Hepatocyte (in vitro differentiated cells): Measurements from ENCODE around the gene CLIP4. TPM values are rescaled to one million over a fixed set of nuclear protein-coding genes. Genes with fewer than 3 reads are reported as not detected.

Experiments used
- DNase-seq: peaks from one replicate; pipeline ENCODE4 v3.0.0-alpha.2; 2016; ENCODE audit warnings: low spot score
- H2AFZ ChIP-seq: fragments of 200-600 bp; sonication (generic); 2 replicates; pipeline ENCODE4 v1.6.0; 2016; ENCODE audit warnings: antibody characterized with exemption, mild to moderate bottlenecking
- H3K27ac ChIP-seq: fragments of 200-600 bp; sonication (generic); 2 replicates; pipeline ENCODE4 v1.5.1; 2016; ENCODE audit warnings: mild to moderate bottlenecking
- H3K27me3 ChIP-seq: fragments of 200-600 bp; sonication (generic); 2 replicates; pipeline ENCODE4 v1.6.1; 2016
- H3K36me3 ChIP-seq: fragments of 200-600 bp; sonication (generic); replicated peaks from 2 replicates; pipeline ENCODE4 v1.5.1; 2016; ENCODE audit warnings: low read depth; ENCODE audit not compliant: insufficient read depth
- H3K4me1 ChIP-seq: fragments of 200-600 bp; sonication (generic); 2 replicates; pipeline ENCODE4 v1.5.1; 2016; ENCODE audit warnings: mild to moderate bottlenecking, moderate library complexity; ENCODE audit not compliant: insufficient read depth
- H3K4me2 ChIP-seq: fragments of 200-600 bp; sonication (generic); 2 replicates; pipeline ENCODE4 v1.6.0; 2016
- H3K4me3 ChIP-seq: fragments of 200-600 bp; sonication (generic); 2 replicates; pipeline ENCODE4 v1.5.1; 2016; ENCODE audit warnings: mild to moderate bottlenecking
- H3K79me2 ChIP-seq: fragments of 200-600 bp; sonication (generic); 2 replicates; pipeline ENCODE4 v1.6.0; 2017; ENCODE audit warnings: mild to moderate bottlenecking
- H3K9me2 ChIP-seq: fragments of 200-600 bp; sonication (generic); replicated peaks from 2 replicates; pipeline ENCODE4 v1.6.0; 2017; ENCODE audit warnings: mild to moderate bottlenecking; ENCODE audit not compliant: insufficient read depth
- H3K9me3 ChIP-seq: fragments of 200-600 bp; sonication (generic); 2 replicates; pipeline ENCODE4 v1.5.1; 2016; ENCODE audit warnings: low read depth, mild to moderate bottlenecking
- H4K20me1 ChIP-seq: fragments of 200-600 bp; sonication (generic); 2 replicates; pipeline ENCODE4 v1.6.0; 2016; ENCODE audit warnings: mild to moderate bottlenecking; ENCODE audit not compliant: insufficient read depth, poor library complexity, severe bottlenecking
- CTCF ChIP-seq: fragments of 200-600 bp; sonication (generic); IDR thresholded peaks from 2 replicates; pipeline ENCODE4 v1.5.1; 2016; ENCODE audit warnings: antibody characterized with exemption, mild to moderate bottlenecking; ENCODE audit not compliant: poor library complexity
- EZH2 ChIP-seq: fragments of 200-600 bp; sonication (generic); IDR thresholded peaks from 2 replicates; pipeline ENCODE4 v1.6.1; 2016; ENCODE audit warnings: antibody characterized with exemption, mild to moderate bottlenecking, borderline replicate concordance
- EZH2phosphoT487 ChIP-seq: fragments of 200-600 bp; sonication (generic); IDR thresholded peaks from one replicate; pipeline ENCODE4 v1.6.1; 2018; ENCODE audit warnings: antibody characterized with exemption, mild to moderate bottlenecking, low read depth, moderate library complexity; ENCODE audit not compliant: unreplicated experiment, severe bottlenecking
- WGBS: methylation state at CpG from one replicate; pipeline ENCODE4 v1.1.6; 2016; ENCODE audit warnings: low lambda C conversion rate; ENCODE audit errors: missing lambda C conversion rate; 5-methylcytosine and 5-hydroxymethylcytosine counted together
- polyA plus RNA-seq: library from polyadenylated mRNA; unstranded; fragments of >200 nt; fragmentation: Nextera tagmentation; extraction: Ambion mirVana; gene quantifications from 2 replicates; pipeline ENCODE4 v1.2.1, GENCODE V29; 2016
- total RNA-seq: library from RNA; depleted of rRNA; stranded (reverse); fragments of >200 nt; gene quantifications from 2 replicates; pipeline ENCODE4 v1.2.3, GENCODE V29; 2014

Gene CLIP4
- total and polyA plus RNA-seq, 2 experiments from 2014 or later, result 17.3 to 35.6 TPM

DNA sequence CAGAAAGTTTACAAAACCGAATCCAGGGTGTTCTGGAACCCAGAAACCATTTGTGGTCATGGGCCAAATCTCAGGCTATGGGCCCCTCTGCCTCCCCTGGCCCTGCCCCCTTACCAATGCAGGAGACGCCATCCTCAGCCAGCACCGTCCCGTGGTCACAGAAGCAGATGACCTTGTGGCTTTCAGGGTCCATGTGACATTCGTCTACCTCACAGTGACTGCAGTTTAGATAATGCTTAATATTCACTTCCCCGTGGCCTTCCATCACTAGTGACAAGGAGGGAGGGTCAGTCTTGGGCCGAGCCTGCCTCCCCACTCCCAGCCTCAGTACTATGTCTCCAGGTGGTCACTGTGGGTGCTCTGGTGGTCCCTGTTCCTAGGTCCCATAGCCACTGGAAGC, 111.6 kb downstream of the CLIP4 start:
- Histone ChIP-seq H3K4me1 (no peaks in the 10 kb centered on the region), H3K36me3 (no peaks in the 10 kb centered on the region), H2AFZ (no peak overlapping the region), H4K20me1 (no peaks in the 10 kb centered on the region), H3K9me2 (no peaks in the 10 kb centered on the region), H3K79me2 (no peaks in the 10 kb centered on the region), H3K27me3 (no peaks in the 10 kb centered on the region), H3K9me3 (no peaks in the 10 kb centered on the region), H3K4me3 (no peak overlapping the region), H3K27ac (no peak overlapping the region), H3K4me2 (no peak overlapping the region)
- no peak for DNase-seq
- TF ChIP-seq EZH2 (no peak), CTCF (no peak), EZH2phosphoT487 (no peak)
- 88% methylated on average over 7 of the region's 7 CpGs for WGBS

- Histone ChIP-seq H3K4me2 (no peak overlapping the region), H2AFZ (no peak overlapping the region), H3K36me3 (no peaks in the 10 kb centered on the region), H3K9me3 (no peaks in the 10 kb centered on the region), H3K79me2 (no peaks in the 10 kb centered on the region), H3K27me3 (no peaks in the 10 kb centered on the region), H3K4me3 (no peak overlapping the region), H4K20me1 (no peaks in the 10 kb centered on the region), H3K9me2 (no peaks in the 10 kb centered on the region), H3K4me1 (no peaks in the 10 kb centered on the region), H3K27ac (no peak overlapping the region)
- DNase-seq, result no peak
- TF ChIP-seq EZH2, result no peak
- no peak for TF ChIP-seq CTCF
- TF ChIP-seq EZH2phosphoT487, result no peak
- 62% methylated on average over 15 of the region's 15 CpGs for WGBS
Measured at GRCh38 chr2:29227935-29228675, 112.9 kb downstream of the CLIP4 start.

DNA sequence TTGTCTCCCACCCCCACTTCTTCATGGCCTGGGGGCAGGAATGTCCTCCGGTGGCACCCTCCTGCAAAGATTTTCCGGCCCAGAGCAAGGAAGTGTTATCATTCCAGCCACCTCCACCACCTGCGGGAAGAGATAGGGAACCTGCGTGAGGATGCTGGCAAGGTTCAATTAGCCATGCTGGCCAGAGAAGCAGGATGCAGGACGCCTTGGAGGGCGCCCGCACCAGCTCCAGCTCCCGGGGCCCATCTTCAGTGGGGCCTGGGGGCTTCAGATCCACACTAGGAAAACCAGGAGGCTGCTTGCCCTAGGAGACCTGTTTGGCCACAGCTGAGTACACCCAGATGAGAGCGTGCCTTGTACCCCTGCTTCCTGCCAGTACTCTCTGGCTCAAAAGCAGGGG, 113.7 kb downstream of the CLIP4 start:
- no peaks in the 10 kb centered on the region for H3K4me1 ChIP-seq
- no peaks in the 10 kb centered on the region for H3K9me2 ChIP-seq
- H3K27ac ChIP-seq, result no peak overlapping the region
- no peak overlapping the region for H3K4me2 ChIP-seq
- H3K79me2 ChIP-seq, result no peaks in the 10 kb centered on the region
- no peaks in the 10 kb centered on the region for H3K9me3 ChIP-seq
- H2AFZ ChIP-seq, result no peak overlapping the region
- no peak overlapping the region for H3K4me3 ChIP-seq
- H3K36me3 ChIP-seq, result no peaks in the 10 kb centered on the region
- no peak for DNase-seq
- no peak for TF ChIP-seq CTCF
- no peak for TF ChIP-seq EZH2
- no peak for TF ChIP-seq EZH2phosphoT487
- no peaks in the 10 kb centered on the region for H4K20me1 ChIP-seq
- no peaks in the 10 kb centered on the region for H3K27me3 ChIP-seq
- 86% methylated on average over 9 of the region's 9 CpGs for WGBS
